Esophagus squamous epithelium (tissue), 4 donors: Measurements from ENCODE around the gene SLC35F3.

Experiments
- POLR2A ChIP-seq, 4 donors: fragments of 450-650 bp; IDR thresholded peaks; one replicate each; pipeline ENCODE4 v1.6.1; 2017; ENCODE audit warnings: antibody characterized with exemption in 4 of 4, mild to moderate bottlenecking in 4 of 4, moderate library complexity in 3 of 4
- TF ChIP-seq, protein P1 (sequence below), 6 experiments: fragments of 450-650 bp in 4 of 6; fragments of 200-600 bp in 2 of 6; sonication (generic) in 2 of 6; IDR thresholded peaks; one replicate each; pipeline ENCODE4 v1.5.1; 2016 to 2019; ENCODE audit warnings: antibody characterized with exemption in 6 of 6, mild to moderate bottlenecking in 4 of 6, moderate library complexity in 4 of 6

DNA sequence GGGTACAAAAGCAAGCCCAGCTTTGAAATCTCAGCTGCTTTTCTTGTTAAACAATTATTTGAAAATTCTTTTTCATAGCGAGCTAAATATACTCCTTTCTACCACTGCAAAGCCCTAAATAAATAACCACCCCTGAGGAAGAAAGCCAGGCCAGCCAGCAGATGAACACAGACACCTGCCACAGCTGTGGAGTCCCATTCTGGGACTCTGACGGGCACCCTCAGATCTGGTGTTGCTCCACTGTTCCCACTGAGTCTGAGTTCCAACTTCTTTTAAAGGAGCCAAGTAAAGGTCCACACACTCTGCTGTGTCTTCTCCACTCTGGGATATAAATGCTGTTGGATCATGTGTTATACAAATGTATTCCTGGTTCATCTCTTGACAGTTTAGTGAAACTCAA, 391.1 kb downstream of the SLC35F3 start:
- TF ChIP-seq, protein P1, sequence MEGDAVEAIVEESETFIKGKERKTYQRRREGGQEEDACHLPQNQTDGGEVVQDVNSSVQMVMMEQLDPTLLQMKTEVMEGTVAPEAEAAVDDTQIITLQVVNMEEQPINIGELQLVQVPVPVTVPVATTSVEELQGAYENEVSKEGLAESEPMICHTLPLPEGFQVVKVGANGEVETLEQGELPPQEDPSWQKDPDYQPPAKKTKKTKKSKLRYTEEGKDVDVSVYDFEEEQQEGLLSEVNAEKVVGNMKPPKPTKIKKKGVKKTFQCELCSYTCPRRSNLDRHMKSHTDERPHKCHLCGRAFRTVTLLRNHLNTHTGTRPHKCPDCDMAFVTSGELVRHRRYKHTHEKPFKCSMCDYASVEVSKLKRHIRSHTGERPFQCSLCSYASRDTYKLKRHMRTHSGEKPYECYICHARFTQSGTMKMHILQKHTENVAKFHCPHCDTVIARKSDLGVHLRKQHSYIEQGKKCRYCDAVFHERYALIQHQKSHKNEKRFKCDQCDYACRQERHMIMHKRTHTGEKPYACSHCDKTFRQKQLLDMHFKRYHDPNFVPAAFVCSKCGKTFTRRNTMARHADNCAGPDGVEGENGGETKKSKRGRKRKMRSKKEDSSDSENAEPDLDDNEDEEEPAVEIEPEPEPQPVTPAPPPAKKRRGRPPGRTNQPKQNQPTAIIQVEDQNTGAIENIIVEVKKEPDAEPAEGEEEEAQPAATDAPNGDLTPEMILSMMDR (IDR thresholded peaks at IDR 0.05): no peak
- no peak for TF ChIP-seq POLR2A (IDR thresholded peaks at IDR 0.05)
